CMK (cell line): Measurements from ENCODE around the gene PARVG.
A peak's percentile ranks its signal among the peaks of the same experiment; 100 is the strongest.

ENCODE experiments used
- DNase-seq: peaks from one replicate; pipeline ENCODE4 v3.0.0-alpha.2; 2010; ENCODE audit warnings: low read depth

Gene PARVG

GRCh38 chr22:44181033-44181911 lies 547 bp downstream of the PARVG start:
- DNase-seq = peak; percentile 56

- no peak for DNase-seq
Measured at GRCh38 chr22:44181912-44182587, 1.3 kb downstream of the PARVG start.

- peak; percentile 69 for DNase-seq
Measured at GRCh38 chr22:44182588-44183286, 2.0 kb downstream of the PARVG start.

GRCh38 chr22:44183287-44183588 lies 2.5 kb downstream of the PARVG start:
- no peak for DNase-seq

- no peak for DNase-seq
Measured at GRCh38 chr22:44184006-44184405, 3.3 kb downstream of the PARVG start.

GRCh38 chr22:44185237-44186120 lies 4.8 kb downstream of the PARVG start:
- no peak for DNase-seq

GRCh38 chr22:44186121-44186510 lies 5.4 kb downstream of the PARVG start:
- no peak for DNase-seq

GRCh38 chr22:44186737-44187136 lies 6.0 kb downstream of the PARVG start:
- DNase-seq = no peak

GRCh38 chr22:44187652-44188230 lies 7.0 kb downstream of the PARVG start:
- DNase-seq = no peak

GRCh38 chr22:44188316-44188715 lies 7.6 kb downstream of the PARVG start:
- no peak for DNase-seq

GRCh38 chr22:44188986-44189630 lies 8.4 kb downstream of the PARVG start:
- DNase-seq = no peak

GRCh38 chr22:44190381-44190976 lies 9.8 kb downstream of the PARVG start:
- DNase-seq = no peak

- no peak for DNase-seq
Measured at GRCh38 chr22:44191036-44191454, 10.3 kb downstream of the PARVG start.

GRCh38 chr22:44192098-44192815 lies 11.5 kb downstream of the PARVG start:
- peak; percentile 91 for DNase-seq

GRCh38 chr22:44192816-44193534 lies 12.2 kb downstream of the PARVG start:
- DNase-seq = no peak

- DNase-seq = no peak
Measured at GRCh38 chr22:44193535-44193891, 12.8 kb downstream of the PARVG start.

- DNase-seq = no peak
Measured at GRCh38 chr22:44194569-44194968, 13.8 kb downstream of the PARVG start.

- DNase-seq = no peak
Measured at GRCh38 chr22:44195189-44195871, 14.6 kb downstream of the PARVG start.

GRCh38 chr22:44196241-44196640 lies 15.5 kb downstream of the PARVG start:
- no peak for DNase-seq
